G401 (cell line): ENCODE data around the gene ANKRD39. TPM values are rescaled to one million over a fixed set of nuclear protein-coding genes. Genes with fewer than 3 reads are reported as not detected.
A peak's percentile ranks its signal among the peaks of the same experiment; 100 is the strongest.

ENCODE experiments used
- DNase-seq: peaks from one replicate; pipeline ENCODE4 v3.0.0-alpha.2; 2015; ENCODE audit warnings: low spot score
- in situ Hi-C: cut with HindIII; loops from 2 replicates; pipeline ENCODE4 v1.10.0; 2016; ENCODE audit warnings: low sequenced_read_pairs, mixed read lengths
- total RNA-seq: library from RNA; depleted of rRNA; stranded (reverse); fragments of >200 nt; shearing (Covaris generic); gene quantifications from 2 replicates; pipeline ENCODE4 v1.2.3, GENCODE V29; 2014

ANKRD39 gene
- total RNA-seq, 1 experiment from 2014 or later, result 28.4 TPM

- in situ Hi-C loops, result no loop called here
- DNase-seq, result no peak
Observed at GRCh38 chr2:96860065-96861029, 2.5 kb upstream of the ANKRD39 start.

- no peak for DNase-seq
- in situ Hi-C loops, result no loop called here
Observed at GRCh38 chr2:96859681-96860064, 1.9 kb upstream of the ANKRD39 start.

- in situ Hi-C loops, result no loop called here
- DNase-seq, result peak; percentile 55
Observed at GRCh38 chr2:96859099-96859649, 1.4 kb upstream of the ANKRD39 start.

- peak; percentile 61 for DNase-seq
- in situ Hi-C loops, result no loop called here
Observed at GRCh38 chr2:96856776-96857666, 795 bp downstream of the ANKRD39 start.

GRCh38 chr2:96853321-96853720 lies 4.5 kb downstream of the ANKRD39 start:
- in situ Hi-C loops, result no loop called here

GRCh38 chr2:96852667-96853066 lies 5.1 kb downstream of the ANKRD39 start:
- DNase-seq, result no peak
- in situ Hi-C loops, result no loop called here

More at GRCh38 chr2:96853321-96853720, 4.5 kb downstream of the ANKRD39 start:
- peak; percentile 84 for DNase-seq

GRCh38 chr2:96848264-96848663 lies 9.6 kb downstream of the ANKRD39 start:
- no peak for DNase-seq
- in situ Hi-C loops, result no loop called here

GRCh38 chr2:96847586-96847985 lies 10.2 kb downstream of the ANKRD39 start:
- in situ Hi-C loops, result no loop called here
- no peak for DNase-seq

GRCh38 chr2:96846825-96847224 lies 11.0 kb downstream of the ANKRD39 start:
- in situ Hi-C loops, result no loop called here
- DNase-seq, result no peak

GRCh38 chr2:96844405-96844808 lies 13.4 kb downstream of the ANKRD39 start:
- in situ Hi-C loops, result no loop called here
- DNase-seq, result no peak

GRCh38 chr2:96843538-96844268 lies 14.1 kb downstream of the ANKRD39 start, which contains the start of gene ANKRD23:
TSS of gene ANKRD23 (minus strand) at chr2:96844021. CDS start at chr2:96843992, 29 bp downstream.
- no peak for DNase-seq
- in situ Hi-C loops, result no loop called here

- in situ Hi-C loops, result no loop called here
- peak; percentile 54 for DNase-seq
Observed at GRCh38 chr2:96842600-96842999, 15.2 kb downstream of the ANKRD39 start.

- in situ Hi-C loops, result no loop called here
- no peak for DNase-seq
Observed at GRCh38 chr2:96841701-96842495, 15.9 kb downstream of the ANKRD39 start.

- in situ Hi-C loops, result no loop called here
Observed at GRCh38 chr2:96839875-96840850, 17.7 kb downstream of the ANKRD39 start.

GRCh38 chr2:96839293-96839874 lies 18.4 kb downstream of the ANKRD39 start:
- DNase-seq, result no peak
- in situ Hi-C loops, result no loop called here

More at GRCh38 chr2:96839875-96840850, 17.7 kb downstream of the ANKRD39 start:
- DNase-seq, result no peak
